HG03064 (cell line): ENCODE measurements around the gene ARHGEF28.

Experiments used
- ATAC-seq: cut with Tn5 transposase; IDR thresholded peaks from one replicate; pipeline ENCODE4 v1.9.1; 2021; ENCODE audit warnings: low read depth; ENCODE audit not compliant: unreplicated experiment

The ARHGEF28 gene

GRCh38 chr5:73913971-73914370 is 288.0 kb downstream of the ARHGEF28 start:
- ATAC-seq: no peak

DNA sequence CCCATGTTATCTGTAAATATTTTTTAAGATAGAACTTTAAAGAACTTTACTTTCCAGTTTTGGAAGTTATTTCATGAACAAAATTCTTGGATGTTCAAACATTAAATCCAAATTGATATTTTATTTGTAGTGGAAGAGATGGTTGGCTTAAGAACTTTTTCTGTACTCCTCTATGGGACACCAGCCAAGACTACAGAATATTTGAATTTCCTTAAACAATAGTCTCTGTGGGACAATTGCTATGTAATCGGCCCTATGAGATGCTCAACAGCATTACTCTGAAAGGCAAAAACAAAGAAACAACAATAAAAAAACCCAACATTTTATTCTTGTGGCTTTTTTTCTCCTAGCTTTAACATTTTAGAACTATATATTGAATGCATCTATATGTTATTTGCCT is 289.3 kb downstream of the ARHGEF28 start:
- ATAC-seq: no peak

- no peak for ATAC-seq
Observed at GRCh38 chr5:73917433-73917832, 291.4 kb downstream of the ARHGEF28 start.

DNA sequence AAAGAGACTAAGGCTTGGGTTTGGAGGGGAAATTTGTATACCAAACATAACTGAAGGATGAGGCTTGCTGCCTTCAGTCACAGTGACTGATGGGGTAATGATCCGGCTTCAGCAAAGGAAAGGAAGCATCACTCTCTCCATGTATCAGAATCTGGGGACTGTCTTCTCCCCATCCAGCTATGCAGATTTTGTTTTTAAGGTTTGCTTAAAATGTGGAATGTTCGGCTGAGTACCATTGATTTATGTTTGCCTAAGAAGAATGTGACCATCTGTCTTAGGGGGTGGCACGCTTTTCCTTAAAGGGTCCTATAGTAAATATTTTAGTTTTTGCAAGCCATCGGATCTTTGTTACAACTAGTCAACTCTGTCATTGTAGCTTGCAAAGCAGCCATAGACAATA is 291.9 kb downstream of the ARHGEF28 start:
- no peak for ATAC-seq

DNA sequence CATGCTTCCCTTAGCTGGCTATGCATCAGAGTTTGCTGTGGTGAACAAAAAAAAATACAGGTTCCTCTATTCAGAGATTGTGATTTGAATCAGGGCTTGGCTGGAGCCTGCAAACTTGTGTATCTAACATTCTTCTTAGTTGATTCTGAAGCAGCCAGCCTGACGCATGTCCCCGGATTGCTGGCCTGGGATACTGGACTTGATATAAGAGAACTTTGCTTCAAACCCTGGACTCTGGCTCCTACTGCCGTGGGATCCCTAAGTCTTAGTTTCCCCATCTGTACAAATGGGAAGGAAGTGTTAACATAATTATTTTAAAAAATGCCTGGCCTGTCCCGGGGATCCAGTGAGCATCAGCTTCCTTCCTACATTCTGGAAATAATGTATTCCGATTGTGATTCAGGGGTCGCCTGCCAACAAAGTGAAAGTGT is 292.8 kb downstream of the ARHGEF28 start:
- ATAC-seq: no peak

DNA sequence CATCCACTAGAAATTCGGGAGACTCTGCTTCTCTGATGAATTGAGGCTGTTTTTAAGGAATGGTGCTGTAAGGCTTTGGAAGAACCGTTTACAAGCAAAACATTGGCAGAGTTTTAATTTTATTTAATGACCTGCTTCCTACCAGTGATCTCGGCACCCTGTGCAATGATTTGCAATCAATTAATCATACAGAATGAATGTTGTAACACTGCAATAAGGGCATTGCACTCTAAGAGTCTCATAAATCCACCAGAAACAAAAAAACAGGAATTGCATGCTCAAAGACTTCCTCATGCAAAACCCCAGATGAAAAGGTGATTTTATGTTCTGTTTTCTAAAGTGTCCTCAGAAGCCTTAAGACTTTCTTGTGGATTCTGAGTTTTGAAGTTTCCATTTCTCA is 295.7 kb downstream of the ARHGEF28 start:
- ATAC-seq: no peak

- no peak for ATAC-seq
Observed at GRCh38 chr5:73922224-73922623, 296.2 kb downstream of the ARHGEF28 start.

DNA sequence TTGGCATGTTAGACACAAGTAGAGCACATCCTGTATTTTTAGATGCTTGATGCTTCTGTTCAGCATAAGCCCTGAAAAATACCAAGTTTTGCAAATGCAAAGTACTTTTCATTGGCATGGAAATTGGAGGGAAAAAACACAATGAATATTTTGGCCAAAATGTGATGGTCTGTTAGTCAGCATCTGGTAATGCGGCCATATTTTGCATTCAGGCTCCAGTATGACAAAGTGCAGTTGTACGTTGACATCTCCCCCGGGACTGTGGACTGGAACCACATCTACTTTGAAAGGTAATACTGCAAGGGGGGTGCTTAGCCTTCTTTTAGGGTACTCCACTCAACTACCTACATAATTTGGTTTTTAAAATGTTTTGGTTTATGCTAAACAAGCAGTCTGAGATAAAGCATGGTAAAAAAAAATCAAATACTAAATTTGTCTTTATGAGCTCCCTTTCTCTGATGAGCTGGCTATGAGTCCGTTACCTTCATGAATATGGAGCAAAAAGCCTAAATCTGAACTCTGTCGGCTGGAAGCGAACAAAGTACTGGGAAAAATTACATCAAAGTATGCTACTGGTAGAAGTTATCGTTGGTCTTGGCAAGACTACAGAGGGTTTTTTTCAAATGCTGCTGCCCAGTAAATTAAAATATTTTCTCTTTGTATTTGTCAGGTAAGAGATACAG is 297.0 kb downstream of the ARHGEF28 start:
- ATAC-seq: no peak

DNA sequence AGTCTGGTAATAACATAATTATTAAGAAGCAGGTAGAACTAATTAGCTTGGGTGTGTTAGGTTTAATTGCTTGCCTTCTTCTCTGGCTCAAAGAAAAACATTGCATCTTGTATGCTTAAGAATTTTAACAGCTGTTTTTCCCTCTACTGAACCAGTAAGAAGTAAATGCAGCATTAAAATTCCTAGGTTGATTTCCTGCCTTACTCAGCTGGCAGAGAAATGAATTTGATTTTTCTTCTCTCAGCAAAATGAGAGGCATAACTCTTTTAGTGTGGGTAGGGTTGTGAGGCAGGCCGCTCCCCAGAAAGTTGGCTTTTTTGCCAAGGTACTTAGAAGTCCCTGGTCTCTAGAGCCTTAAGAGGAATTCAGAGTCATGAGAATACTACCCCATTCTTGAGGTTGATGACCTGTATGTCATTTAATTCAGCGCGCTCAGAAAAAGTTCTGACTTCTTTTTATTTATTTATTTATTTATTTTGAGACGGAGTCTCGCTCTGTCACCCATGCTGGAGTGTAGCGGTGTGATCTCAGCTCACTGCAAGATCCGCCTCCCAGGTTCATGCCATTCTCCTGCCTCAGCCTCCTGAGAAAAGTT is 302.6 kb downstream of the ARHGEF28 start:
- no peak for ATAC-seq

GRCh38 chr5:73935719-73936118 is 309.7 kb downstream of the ARHGEF28 start:
- ATAC-seq: no peak

- no peak for ATAC-seq
Observed at GRCh38 chr5:73938280-73938937, 312.4 kb downstream of the ARHGEF28 start.

DNA sequence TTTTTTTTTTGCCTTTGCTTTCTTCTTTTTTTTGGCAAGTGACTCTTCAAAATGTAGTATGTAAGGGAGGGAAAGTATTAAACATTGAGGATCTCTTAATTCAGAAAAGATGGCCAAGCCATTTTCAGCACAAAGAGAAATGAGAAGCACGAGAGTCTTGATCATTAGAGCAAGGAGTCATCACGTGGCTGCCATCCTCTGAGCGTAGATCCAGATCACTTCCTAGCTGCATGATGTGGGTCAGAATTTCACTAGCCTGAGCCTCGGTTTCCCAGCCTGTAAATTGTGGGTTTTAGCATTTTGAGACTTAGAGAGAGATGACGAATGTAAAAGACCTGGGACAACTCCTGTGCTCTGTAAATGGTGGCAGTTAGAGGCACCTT is 312.9 kb downstream of the ARHGEF28 start:
- ATAC-seq: no peak

DNA sequence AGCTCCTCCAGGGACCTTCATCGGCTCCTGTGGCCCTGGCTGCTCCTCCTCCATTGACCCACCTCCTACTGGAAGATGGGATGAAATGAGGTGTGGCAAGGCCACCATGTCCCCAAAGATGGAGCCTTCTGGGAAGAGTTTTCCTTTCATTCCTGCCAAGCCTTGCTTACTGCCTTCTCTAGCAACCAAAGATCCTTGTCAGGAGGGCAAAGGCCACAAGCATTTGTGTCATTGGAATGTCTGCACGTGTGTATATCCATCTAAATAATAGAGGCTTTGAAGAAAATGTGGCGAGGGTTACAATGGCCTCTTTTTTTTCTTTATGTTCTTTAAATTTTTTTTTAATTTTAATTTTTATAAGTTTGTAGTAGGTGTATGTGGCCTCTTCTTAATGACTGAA is 313.6 kb downstream of the ARHGEF28 start:
- ATAC-seq: no peak

- no peak for ATAC-seq
Observed at GRCh38 chr5:73940026-73940425, 314.0 kb downstream of the ARHGEF28 start.

GRCh38 chr5:73940801-73941200 is 314.8 kb downstream of the ARHGEF28 start:
- ATAC-seq: no peak

- ATAC-seq: no peak
Observed at GRCh38 chr5:73942783-73943182, 316.8 kb downstream of the ARHGEF28 start.

DNA sequence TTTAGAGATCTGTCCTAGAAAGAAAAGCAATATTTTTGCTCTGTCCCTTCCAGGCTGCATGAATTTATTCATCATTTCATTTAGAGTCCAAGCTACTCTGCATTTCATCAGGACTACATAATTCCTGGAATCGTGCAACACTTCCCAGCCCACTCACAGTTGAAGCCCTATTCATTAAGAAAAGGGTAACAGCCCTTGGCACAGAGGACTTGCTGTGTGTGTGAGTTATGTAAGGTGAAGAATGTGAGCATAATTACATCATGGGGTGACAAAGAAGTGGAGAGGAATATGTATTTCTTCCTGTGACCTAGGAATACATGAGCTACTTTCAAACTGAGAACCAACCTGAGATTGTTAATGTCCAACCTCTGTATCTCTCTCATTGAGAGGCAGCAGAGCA is 317.4 kb downstream of the ARHGEF28 start:
- ATAC-seq: no peak

GRCh38 chr5:73944581-73944980 is 318.6 kb downstream of the ARHGEF28 start:
- no peak for ATAC-seq

DNA sequence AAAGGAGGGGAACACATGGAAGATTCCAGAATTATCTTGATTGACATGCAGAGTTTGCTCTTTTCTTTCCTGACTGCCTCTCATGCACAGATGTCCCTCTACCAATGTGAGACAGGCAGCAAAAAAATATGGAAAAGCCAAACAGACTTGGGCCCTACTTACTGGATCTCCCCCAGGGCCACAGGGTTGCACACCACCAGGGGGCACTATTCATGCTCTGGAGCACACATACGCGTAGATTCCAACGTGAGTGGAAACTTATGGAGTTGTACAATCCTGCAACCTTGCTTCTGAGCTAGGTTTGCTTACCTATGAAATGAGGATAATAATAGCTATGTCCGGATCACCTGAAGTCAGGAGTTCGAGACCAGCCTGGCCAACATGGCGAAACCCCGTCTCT is 319.5 kb downstream of the ARHGEF28 start:
- no peak for ATAC-seq

DNA sequence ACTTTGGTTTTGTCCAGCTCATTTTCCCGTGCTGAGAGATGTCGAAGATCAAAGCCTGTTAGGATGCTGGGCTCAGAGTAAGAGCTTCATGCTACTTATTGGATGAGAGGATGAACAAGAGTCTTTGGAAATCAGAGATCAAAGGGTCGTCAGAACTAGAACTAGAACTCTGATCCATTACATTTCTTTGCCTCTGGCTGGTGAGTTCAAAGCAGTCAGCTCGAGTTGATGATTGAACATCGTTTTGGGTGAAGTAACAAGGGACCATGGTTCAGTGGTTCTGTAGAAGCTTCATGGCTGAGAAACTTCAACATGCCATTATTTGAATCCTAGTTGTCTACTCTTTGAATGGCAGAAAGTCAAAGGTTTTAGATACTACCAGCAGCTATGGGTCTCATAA is 320.3 kb downstream of the ARHGEF28 start:
- no peak for ATAC-seq

- no peak for ATAC-seq
Observed at GRCh38 chr5:73946919-73947602, 321.1 kb downstream of the ARHGEF28 start.
